Naive thymus-derived CD4-positive, alpha-beta T cell (primary cell): ENCODE results near the gene SPP2. TPM values are rescaled to one million over a fixed set of nuclear protein-coding genes. Genes with fewer than 3 reads are reported as not detected.

Source experiments
- ATAC-seq: fragments of 150-1000 bp; cut with Tn5 transposase; 2 replicates; pipeline ENCODE4 v1.10.0; 2021; ENCODE audit warnings: mild to moderate bottlenecking, moderate library complexity
- CTCF ChIA-PET: fragments of 350-600 bp; sonication (Branson Sonifier 250); formaldehyde crosslinking; loops from one replicate; lab custom pipeline; 2021; ENCODE audit warnings: antibody characterized with exemption; lab: Charles Lee
- POLR2A ChIA-PET: fragments of 350-600 bp; sonication (Branson Sonifier 250); formaldehyde crosslinking; loops from one replicate; lab custom pipeline; 2021; ENCODE audit warnings: antibody characterized with exemption, inconsistent platforms; lab: Charles Lee
- DNase-seq, 9 donors: peaks; one replicate each; pipeline versions ENCODE4 v3.0.0 to v3.0.0-alpha.2; 2020 to 2022; ENCODE audit warnings: mixed read lengths in 1 of 9
- H3K27ac ChIP-seq: one replicate; pipeline ENCODE4 v1.7.0; 2013; ENCODE audit warnings: mild to moderate bottlenecking, low read depth, low read length, moderate library complexity
- H3K27me3 ChIP-seq, 2 donors: one replicate each; pipeline ENCODE4 v1.7.0; 2013; ENCODE audit warnings: low read length in 2 of 2, mild to moderate bottlenecking in 2 of 2, moderate library complexity in 2 of 2; ENCODE audit not compliant: control insufficient read depth in 2 of 2, insufficient read depth in 2 of 2
- H3K36me3 ChIP-seq, 3 experiments: 1 replicate in 2 of 3; 2 replicates in 1 of 3; pipeline ENCODE4 v1.7.0; 2013; ENCODE audit warnings: low read length in 3 of 3, mild to moderate bottlenecking in 3 of 3, moderate library complexity in 1 of 3; ENCODE audit not compliant: insufficient read depth in 3 of 3, control insufficient read depth in 2 of 3
- H3K4me1 ChIP-seq, 2 donors: one replicate each; pipeline ENCODE4 v1.7.0; 2013; ENCODE audit warnings: low read length in 2 of 2, mild to moderate bottlenecking in 2 of 2, moderate library complexity in 1 of 2; ENCODE audit not compliant: control insufficient read depth in 2 of 2, insufficient read depth in 2 of 2
- H3K4me3 ChIP-seq: 2 replicates; pipeline ENCODE4 v1.7.0; 2013; ENCODE audit warnings: mild to moderate bottlenecking, low read length
- H3K9me3 ChIP-seq, 3 experiments: 1 replicate in 2 of 3; 2 replicates in 1 of 3; pipeline ENCODE4 v1.7.0; 2013; ENCODE audit warnings: low read length in 3 of 3; ENCODE audit not compliant: control insufficient read depth in 2 of 3
- H3K27ac Mint-ChIP-seq, 9 donors: one replicate each; pipeline ENCODE4 v1.8.0; 2020 to 2022; ENCODE audit warnings: mixed read lengths in 9 of 9, mild to moderate bottlenecking in 8 of 9, moderate library complexity in 5 of 9, inconsistent platforms in 2 of 9
- H3K27me3 Mint-ChIP-seq, 5 donors: one replicate each; pipeline ENCODE4 v1.8.0; 2021 to 2022; ENCODE audit warnings: mixed read lengths in 5 of 5, mild to moderate bottlenecking in 1 of 5
- H3K36me3 Mint-ChIP-seq, 5 donors: one replicate each; pipeline ENCODE4 v1.8.0; 2020 to 2022; ENCODE audit warnings: mixed read lengths in 5 of 5, mild to moderate bottlenecking in 3 of 5, inconsistent platforms in 1 of 5
- H3K4me1 Mint-ChIP-seq, 7 donors: one replicate each; pipeline ENCODE4 v1.8.0; 2020 to 2022; ENCODE audit warnings: mixed read lengths in 7 of 7, mild to moderate bottlenecking in 3 of 7, inconsistent platforms in 1 of 7
- H3K4me3 Mint-ChIP-seq, 10 donors: one replicate each; pipeline ENCODE4 v1.8.0; 2020 to 2022; ENCODE audit warnings: mild to moderate bottlenecking in 10 of 10, mixed read lengths in 10 of 10, moderate library complexity in 6 of 10, inconsistent platforms in 2 of 10
- H3K9me3 Mint-ChIP-seq, 11 donors: one replicate each; pipeline ENCODE4 v1.8.0; 2020 to 2022; ENCODE audit warnings: mixed read lengths in 11 of 11, mild to moderate bottlenecking in 4 of 11, inconsistent platforms in 1 of 11, moderate library complexity in 1 of 11
- intact Hi-C, 2 donors: fragments of 100-400 bp; cut with micrococcal nuclease; formaldehyde crosslinking; loops; one replicate each; pipeline ENCODE4 v1.15.1; 2023
- polyA plus RNA-seq, 2 donors: library from polyadenylated mRNA; unstranded; fragments of 300-500 nt; fragmentation: Illumina TruSeq; gene quantifications; one replicate each; pipeline ENCODE4 v1.2.3, GENCODE V29; 2021
- total RNA-seq, 6 experiments: library from RNA in 5 of 6; stranded (reverse) in 5 of 6; gene quantifications; 1 replicate in 5 of 6; 2 replicates in 1 of 6; pipeline ENCODE4 v1.2.3 and lab custom pipeline; 2021 to 2026

The SPP2 gene
- total and polyA plus RNA-seq, 7 experiments from 2014 or later, result not detected

GRCh38 chr2:234102112-234102511 lies 51.6 kb downstream of the SPP2 start:
- peak overlapping the region in 8 of 10 donors; percentile 4 to 64 (median 28) for H3K4me3 Mint-ChIP-seq
- Histone ChIP-seq H3K27me3 (no peaks in the 10 kb centered on the region), H3K4me3 (no peak overlapping the region), H3K27ac (no peak overlapping the region), H3K9me3 (no peaks in the 10 kb centered on the region), H3K4me1 (peaks cover 36 to 37% of the 10 kb centered on the region in 2 donors), H3K36me3 (no peaks in the 10 kb centered on the region)
- peaks cover 0 to 4% (median 0%) of the 10 kb centered on the region in 11 donors for H3K9me3 Mint-ChIP-seq
- ChIA-PET POLR2A (interaction anchor here (0.6 kb wide), 1 partner anchor 278 kb away, joined by 5 read pairs; no protein-coding TSS in a partner anchor), CTCF (interaction anchor here (0.6 to 1.7 kb wide), 6 partner anchors 29 to 400 kb away, joined by 3 to 6 read pairs (median 4); no protein-coding TSS in a partner anchor)
- peak overlapping the region in 3 of 9 donors; percentile 9 to 64 (median 43) for H3K27ac Mint-ChIP-seq
- H3K4me1 Mint-ChIP-seq, result peaks cover 25 to 55% (median 43%) of the 10 kb centered on the region in 7 donors
- H3K36me3 Mint-ChIP-seq, result peaks cover 0 to 9% (median 0%) of the 10 kb centered on the region in 5 donors
- DNase-seq, result peak in 7 of 9 donors; percentile 16 to 64 (median 47)
- ATAC-seq, result peak; percentile 73
- intact Hi-C loops, result loop anchor here (1.0 to 5.0 kb wide), 8 partner anchors 70 to 398 kb away; partner anchors contain the start of gene UGT1A5 (in 1 of the 2)
- peaks cover 0 to 30% (median 0%) of the 10 kb centered on the region in 5 donors for H3K27me3 Mint-ChIP-seq

DNA sequence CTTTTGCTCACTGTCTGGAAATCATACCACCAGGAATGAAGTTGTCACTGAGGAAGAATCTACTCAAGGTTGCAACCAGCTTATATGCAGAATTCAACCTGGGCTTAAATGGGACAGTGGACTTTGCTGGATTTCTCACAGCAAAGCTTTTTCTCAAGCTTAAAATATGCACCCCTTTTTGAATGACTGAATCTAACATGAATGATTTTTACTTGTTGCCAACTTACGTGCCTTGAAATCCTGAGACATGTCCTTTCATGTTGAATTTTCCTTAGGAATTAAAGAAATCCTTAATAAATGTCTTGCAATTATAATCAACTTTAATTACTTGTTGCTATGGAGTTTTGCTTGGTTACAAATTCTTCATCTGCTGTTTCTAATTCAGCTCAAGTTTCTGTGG lies 57.4 kb downstream of the SPP2 start:
- H3K27me3 ChIP-seq, result no peaks in the 10 kb centered on the region
- DNase-seq, result no peak
- no peaks in the 10 kb centered on the region for H3K4me1 ChIP-seq
- intact Hi-C loops, result no loop called here
- H3K36me3 ChIP-seq, result no peaks in the 10 kb centered on the region
- H3K9me3 Mint-ChIP-seq, result peaks cover 0 to 2% (median 0%) of the 10 kb centered on the region in 11 donors
- H3K36me3 Mint-ChIP-seq, result no peaks in the 10 kb centered on the region
- peaks cover 0 to 45% (median 0%) of the 10 kb centered on the region in 5 donors for H3K27me3 Mint-ChIP-seq
- CTCF ChIA-PET, result interaction anchor here (0.8 kb wide), 1 partner anchor 27 kb away, joined by 3 read pairs; no protein-coding TSS in a partner anchor
- H3K27ac Mint-ChIP-seq, result no peak overlapping the region
- H3K4me3 ChIP-seq, result no peak overlapping the region
- no peaks in the 10 kb centered on the region for H3K9me3 ChIP-seq
- H3K4me3 Mint-ChIP-seq, result no peak overlapping the region
- no peak overlapping the region for H3K27ac ChIP-seq
- no peak for ATAC-seq
- POLR2A ChIA-PET, result no interaction called here
- H3K4me1 Mint-ChIP-seq, result peaks cover 0 to 6% (median 2%) of the 10 kb centered on the region in 7 donors

- Histone ChIP-seq H3K4me3 (no peak overlapping the region), H3K36me3 (no peaks in the 10 kb centered on the region), H3K27me3 (no peaks in the 10 kb centered on the region), H3K27ac (no peak overlapping the region), H3K4me1 (no peaks in the 10 kb centered on the region), H3K9me3 (no peaks in the 10 kb centered on the region)
- ChIA-PET POLR2A (no interaction called here), CTCF (no interaction called here)
- H3K9me3 Mint-ChIP-seq, result peaks cover 0 to 2% (median 0%) of the 10 kb centered on the region in 11 donors
- H3K4me1 Mint-ChIP-seq, result no peaks in the 10 kb centered on the region
- H3K27me3 Mint-ChIP-seq, result peaks cover 0 to 46% (median 0%) of the 10 kb centered on the region in 5 donors
- ATAC-seq (no peak), DNase-seq (no peak)
- H3K27ac Mint-ChIP-seq, result no peak overlapping the region
- H3K4me3 Mint-ChIP-seq, result no peak overlapping the region
- intact Hi-C loops, result no loop called here
- H3K36me3 Mint-ChIP-seq, result peaks cover 0 to 4% (median 0%) of the 10 kb centered on the region in 5 donors
Observed at GRCh38 chr2:234109321-234109720, 58.8 kb downstream of the SPP2 start.

GRCh38 chr2:234110219-234110618 lies 59.7 kb downstream of the SPP2 start:
- H3K9me3 ChIP-seq, result no peaks in the 10 kb centered on the region
- no peaks in the 10 kb centered on the region for H3K36me3 ChIP-seq
- CTCF ChIA-PET, result no interaction called here
- Mint-ChIP-seq H3K9me3 (peaks cover 0 to 2% (median 0%) of the 10 kb centered on the region in 11 donors), H3K36me3 (peaks cover 0 to 4% (median 0%) of the 10 kb centered on the region in 5 donors), H3K4me3 (no peak overlapping the region), H3K27ac (no peak overlapping the region), H3K27me3 (peaks cover 0 to 50% (median 3%) of the 10 kb centered on the region in 5 donors), H3K4me1 (no peaks in the 10 kb centered on the region)
- no peaks in the 10 kb centered on the region for H3K27me3 ChIP-seq
- H3K27ac ChIP-seq, result no peak overlapping the region
- intact Hi-C loops, result loop anchor here in 1 of 2 donors (5.0 kb wide), 1 partner anchor 238 kb away; no protein-coding TSS in a partner anchor
- ATAC-seq (no peak), DNase-seq (no peak)
- no peaks in the 10 kb centered on the region for H3K4me1 ChIP-seq
- no peak overlapping the region for H3K4me3 ChIP-seq
- POLR2A ChIA-PET, result no interaction called here

DNA sequence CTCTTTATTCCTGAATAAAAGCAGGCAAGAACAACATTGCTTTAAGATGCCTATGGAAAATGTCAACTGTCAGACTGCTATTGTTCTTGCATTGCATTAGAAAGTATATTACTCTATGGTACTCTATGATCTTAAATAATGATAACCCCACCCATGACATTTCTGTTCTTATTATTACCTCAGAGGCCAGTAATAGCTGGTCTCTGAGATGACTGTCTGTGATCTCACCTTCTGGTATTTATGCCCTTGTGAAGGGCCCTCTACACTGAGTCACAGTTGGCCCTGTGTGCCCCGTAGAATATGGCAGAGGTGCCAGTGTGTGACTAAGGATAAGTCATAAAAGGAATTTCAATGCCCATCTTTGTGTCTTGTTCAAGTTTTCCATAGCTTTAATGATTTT lies 61.0 kb downstream of the SPP2 start:
- H3K4me1 Mint-ChIP-seq, result no peaks in the 10 kb centered on the region
- no peaks in the 10 kb centered on the region for H3K9me3 ChIP-seq
- H3K4me3 ChIP-seq, result no peak overlapping the region
- no peak overlapping the region for H3K4me3 Mint-ChIP-seq
- peaks cover 0 to 1% (median 0%) of the 10 kb centered on the region in 11 donors for H3K9me3 Mint-ChIP-seq
- no peak overlapping the region for H3K27ac ChIP-seq
- H3K36me3 ChIP-seq, result no peaks in the 10 kb centered on the region
- H3K27me3 Mint-ChIP-seq, result peaks cover 0 to 51% (median 4%) of the 10 kb centered on the region in 5 donors
- no peak overlapping the region for H3K27ac Mint-ChIP-seq
- ATAC-seq, result no peak
- ChIA-PET POLR2A (no interaction called here), CTCF (no interaction called here)
- intact Hi-C loops, result loop anchor here in 1 of 2 donors (5.0 kb wide), 1 partner anchor 239 kb away; no protein-coding TSS in a partner anchor
- no peaks in the 10 kb centered on the region for H3K27me3 ChIP-seq
- DNase-seq, result no peak
- no peaks in the 10 kb centered on the region for H3K4me1 ChIP-seq
- peaks cover 0 to 4% (median 0%) of the 10 kb centered on the region in 5 donors for H3K36me3 Mint-ChIP-seq

DNA sequence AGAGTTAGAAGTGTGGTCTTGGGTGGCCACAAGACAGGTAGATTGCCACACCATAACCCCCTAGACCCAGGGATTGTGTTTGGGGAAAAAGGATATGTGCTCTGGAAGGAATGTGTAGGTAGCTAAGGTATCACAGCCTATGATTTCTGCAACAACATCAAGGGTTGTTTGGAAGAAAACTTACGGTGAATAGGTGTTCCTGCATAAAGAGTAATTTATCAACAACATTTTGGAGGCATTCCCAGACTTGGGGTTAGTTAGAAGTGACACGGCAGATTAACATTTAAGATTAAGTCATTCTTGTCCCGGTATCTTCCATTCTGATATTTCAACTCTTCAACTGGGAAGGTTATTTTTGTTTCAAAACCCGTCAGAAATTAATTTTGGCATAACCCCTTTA lies 65.5 kb downstream of the SPP2 start:
- Mint-ChIP-seq H3K4me3 (no peak overlapping the region), H3K4me1 (peaks cover 0 to 3% (median 0%) of the 10 kb centered on the region in 7 donors), H3K27me3 (peaks cover 0 to 58% (median 6%) of the 10 kb centered on the region in 5 donors), H3K27ac (no peak overlapping the region), H3K9me3 (no peaks in the 10 kb centered on the region), H3K36me3 (peaks cover 0 to 4% (median 0%) of the 10 kb centered on the region in 5 donors)
- ChIA-PET POLR2A (no interaction called here), CTCF (no interaction called here)
- Histone ChIP-seq H3K4me1 (no peaks in the 10 kb centered on the region), H3K36me3 (no peaks in the 10 kb centered on the region), H3K27ac (no peak overlapping the region), H3K9me3 (no peaks in the 10 kb centered on the region), H3K4me3 (no peak overlapping the region), H3K27me3 (no peaks in the 10 kb centered on the region)
- DNase-seq (no peak), ATAC-seq (no peak)
- intact Hi-C loops, result no loop called here

- no peak for DNase-seq
- no peaks in the 10 kb centered on the region for H3K36me3 Mint-ChIP-seq
- peaks cover 0 to under 1% (median 0%) of the 10 kb centered on the region in 7 donors for H3K4me1 Mint-ChIP-seq
- H3K27ac ChIP-seq, result no peak overlapping the region
- no peak overlapping the region for H3K4me3 Mint-ChIP-seq
- H3K27ac Mint-ChIP-seq, result peak overlapping the region in 1 of 9 donors; percentile 62
- POLR2A ChIA-PET, result no interaction called here
- CTCF ChIA-PET, result no interaction called here
- ATAC-seq, result no peak
- H3K36me3 ChIP-seq, result no peaks in the 10 kb centered on the region
- peaks cover 0 to 26% (median 0%) of the 10 kb centered on the region in 5 donors for H3K27me3 Mint-ChIP-seq
- no peaks in the 10 kb centered on the region for H3K4me1 ChIP-seq
- peaks cover 0 to 2% (median 0%) of the 10 kb centered on the region in 11 donors for H3K9me3 Mint-ChIP-seq
- H3K27me3 ChIP-seq, result no peaks in the 10 kb centered on the region
- H3K9me3 ChIP-seq, result no peaks in the 10 kb centered on the region
- no peak overlapping the region for H3K4me3 ChIP-seq
- intact Hi-C loops, result no loop called here
Observed at GRCh38 chr2:234121999-234122398, 71.5 kb downstream of the SPP2 start.
